GM23338 (cell line): Measurements from ENCODE around the gene EZR. TPM values are rescaled to one million over a fixed set of nuclear protein-coding genes. Genes with fewer than 3 reads are reported as not detected.
A peak's percentile ranks its signal among the peaks of the same experiment; 100 is the strongest.

ENCODE experiments used
- ATAC-seq: fragments of 200-7000 bp; cut with Tn5 transposase; 3 replicates; pipeline ENCODE4 v1.9.1; 2020
- DNase-seq: peaks from one replicate; pipeline ENCODE4 v3.0.0-alpha.2; 2015; ENCODE audit warnings: low spot score
- H2AFZ ChIP-seq: fragments of 200-600 bp; sonication (generic); 2 replicates; pipeline ENCODE4 v1.8.0; 2016; ENCODE audit warnings: antibody characterized with exemption, mild to moderate bottlenecking, moderate library complexity
- H3F3A ChIP-seq: fragments of 200-600 bp; sonication (generic); replicated peaks from 2 replicates; pipeline ENCODE4 v1.8.0; 2017; ENCODE audit warnings: antibody characterized with exemption, mixed run types, low read depth
- H3K27ac ChIP-seq: fragments of 200-600 bp; sonication (generic); 2 replicates; pipeline ENCODE4 v1.6.1; 2016; ENCODE audit warnings: low read depth
- H3K27me3 ChIP-seq: fragments of 200-600 bp; sonication (generic); 2 replicates; pipeline ENCODE4 v1.8.0; 2016; ENCODE audit warnings: mild to moderate bottlenecking, mixed run types, moderate library complexity; ENCODE audit not compliant: insufficient read depth
- H3K36me3 ChIP-seq: fragments of 200-600 bp; sonication (generic); 2 replicates; pipeline ENCODE4 v1.8.0; 2016; ENCODE audit warnings: mild to moderate bottlenecking; ENCODE audit not compliant: insufficient read depth
- H3K4me1 ChIP-seq: fragments of 200-600 bp; sonication (generic); 2 replicates; pipeline ENCODE4 v1.8.0; 2016; ENCODE audit warnings: mild to moderate bottlenecking, moderate library complexity; ENCODE audit not compliant: insufficient read depth
- H3K4me2 ChIP-seq: fragments of 200-600 bp; sonication (generic); 2 replicates; pipeline ENCODE4 v1.7.1; 2017; ENCODE audit warnings: mixed run types
- H3K4me3 ChIP-seq: fragments of 200-600 bp; sonication (generic); 2 replicates; pipeline ENCODE4 v1.6.1; 2016; ENCODE audit warnings: mixed run types
- H3K79me2 ChIP-seq: fragments of 200-600 bp; sonication (generic); replicated peaks from 2 replicates; pipeline ENCODE4 v1.8.0; 2017; ENCODE audit warnings: mild to moderate bottlenecking; ENCODE audit not compliant: insufficient read depth
- H3K9me2 ChIP-seq: fragments of 200-600 bp; sonication (generic); 2 replicates; pipeline ENCODE4 v1.8.0; 2017; ENCODE audit not compliant: insufficient read depth
- H4K20me1 ChIP-seq: fragments of 200-600 bp; sonication (generic); replicated peaks from 2 replicates; pipeline ENCODE4 v1.8.0; 2017; ENCODE audit warnings: mild to moderate bottlenecking; ENCODE audit not compliant: insufficient read depth
- H3K27ac Mint-ChIP-seq: 2 replicates; pipeline ENCODE4 v1.8.0; 2020; ENCODE audit warnings: inconsistent platforms, mild to moderate bottlenecking, moderate library complexity, mixed read lengths
- H3K27me3 Mint-ChIP-seq: 3 replicates; pipeline ENCODE4 v1.8.0; 2022; ENCODE audit warnings: low read depth, mild to moderate bottlenecking, moderate library complexity, mixed read lengths, inconsistent platforms; ENCODE audit not compliant: insufficient read depth, poor library complexity
- H3K36me3 Mint-ChIP-seq: 3 replicates; pipeline ENCODE4 v1.8.0; 2021; ENCODE audit warnings: low read depth, mild to moderate bottlenecking, inconsistent platforms, moderate library complexity, mixed read lengths
- H3K4me1 Mint-ChIP-seq: 3 replicates; pipeline ENCODE4 v1.8.0; 2020; ENCODE audit warnings: mild to moderate bottlenecking, inconsistent platforms, mixed read lengths
- H3K4me3 Mint-ChIP-seq: 3 replicates; pipeline ENCODE4 v1.8.0; 2021; ENCODE audit warnings: moderate library complexity, mild to moderate bottlenecking, inconsistent platforms, mixed read lengths
- H3K9me3 Mint-ChIP-seq: 3 replicates; pipeline ENCODE4 v1.8.0; 2020; ENCODE audit warnings: moderate library complexity, mild to moderate bottlenecking, inconsistent platforms, mixed read lengths
- CREB1 ChIP-seq: fragments of 250-450 bp; sonication (Bioruptor Pico); IDR thresholded peaks from 2 replicates; pipeline ENCODE4 v1.5.0; 2020; ENCODE audit warnings: low read depth, mild to moderate bottlenecking, moderate library complexity
- EZH2 ChIP-seq: fragments of 200-600 bp; sonication (generic); IDR thresholded peaks from one replicate; pipeline ENCODE4 v1.8.0; 2017; ENCODE audit warnings: antibody characterized with exemption, mild to moderate bottlenecking, low read depth; ENCODE audit not compliant: unreplicated experiment
- EZH2phosphoT487 ChIP-seq: fragments of 200-600 bp; sonication (generic); IDR thresholded peaks from one replicate; pipeline ENCODE4 v1.8.1; 2018; ENCODE audit warnings: antibody characterized with exemption; ENCODE audit not compliant: unreplicated experiment
- JUNB ChIP-seq: IDR thresholded peaks from one replicate; pipeline ENCODE4 v1.6.1; 2016; ENCODE audit warnings: antibody characterized with exemption; ENCODE audit not compliant: unreplicated experiment
- NANOG ChIP-seq: IDR thresholded peaks from 2 replicates; pipeline ENCODE4 v1.6.1; 2016; ENCODE audit warnings: antibody characterized with exemption, borderline replicate concordance
- POLR2AphosphoS5 ChIP-seq: IDR thresholded peaks from 2 replicates; pipeline ENCODE4 v1.6.1; 2016; ENCODE audit warnings: antibody characterized with exemption, low read depth
- STAT1 ChIP-seq: IDR thresholded peaks from one replicate; pipeline ENCODE4 v1.6.1; 2016; ENCODE audit warnings: antibody characterized with exemption; ENCODE audit not compliant: unreplicated experiment
- ZNF114 ChIP-seq: fragments of 250-450 bp; sonication (Bioruptor Pico); IDR thresholded peaks from 2 replicates; pipeline ENCODE4 v1.5.0; 2020; ENCODE audit warnings: mild to moderate bottlenecking, moderate library complexity
- ZNF331 ChIP-seq: fragments of 250-450 bp; sonication (Bioruptor Pico); IDR thresholded peaks from 2 replicates; pipeline ENCODE4 v1.5.0; 2020; ENCODE audit warnings: low read depth, mild to moderate bottlenecking, moderate library complexity
- polyA plus RNA-seq: library from polyadenylated mRNA; unstranded; fragments of >200 nt; fragmentation: Nextera tagmentation; extraction: Ambion mirVana; gene quantifications from 2 replicates; pipeline ENCODE4 v1.2.1, GENCODE V29; 2016
- total RNA-seq: library from RNA; depleted of rRNA; stranded (reverse); fragments of >200 nt; shearing (Covaris generic); gene quantifications from 2 replicates; pipeline ENCODE4 v1.2.3, GENCODE V29; 2014
- TF ChIP-seq, protein P1 (sequence below): IDR thresholded peaks from 2 replicates; pipeline ENCODE4 v1.6.1; 2016; ENCODE audit warnings: antibody characterized with exemption
- TF ChIP-seq, protein P2 (sequence below), 2 experiments: fragments of 200-600 bp in 1 of 2; sonication (generic) in 1 of 2; conservative IDR thresholded peaks; 2 replicates each; pipeline versions ENCODE4 v1.5.1 to v1.6.1; 2016 to 2017; ENCODE audit warnings: antibody characterized with exemption in 2 of 2, low read depth in 2 of 2, mild to moderate bottlenecking in 2 of 2, moderate library complexity in 1 of 2
- TF ChIP-seq, protein P3 (sequence below): IDR thresholded peaks from one replicate; pipeline ENCODE4 v1.6.1; 2018; ENCODE audit warnings: antibody characterized with exemption; ENCODE audit not compliant: unreplicated experiment

The EZR gene
- total and polyA plus RNA-seq, 2 experiments from 2014 or later: 199 to 208 TPM

DNA sequence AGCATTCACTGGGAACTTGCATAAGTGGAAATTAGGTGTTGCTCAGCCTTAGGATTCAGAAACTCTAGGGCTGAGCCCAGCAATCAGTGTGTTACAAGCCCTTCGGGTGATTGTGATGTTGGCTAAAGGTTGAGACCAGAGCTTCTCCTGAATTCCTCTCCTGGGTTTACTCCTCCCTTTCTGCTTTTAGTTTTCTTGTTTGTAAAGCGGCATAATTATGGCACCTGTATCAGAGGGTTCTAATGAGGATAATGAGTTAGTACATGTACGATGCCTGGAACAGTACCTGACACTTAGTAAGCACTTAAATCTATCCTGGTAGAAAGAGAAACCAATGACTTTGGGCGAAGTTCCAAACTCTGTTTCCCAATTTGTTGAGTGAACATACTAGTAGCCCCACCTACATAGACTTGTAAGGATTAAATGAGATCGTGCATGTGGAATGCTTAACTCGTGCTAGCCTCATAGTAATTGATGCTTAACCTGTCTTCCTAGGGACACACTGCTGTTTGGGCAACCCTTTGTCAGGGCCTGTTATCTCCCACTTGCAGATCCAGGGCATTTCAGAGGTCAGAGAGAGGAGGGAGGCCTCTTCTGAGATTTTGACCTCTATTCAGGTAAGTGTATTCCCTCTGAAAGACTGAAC lies 932 bp upstream of the EZR start:
- H3K9me2 ChIP-seq: peaks cover 7% of the 10 kb centered on the region; the same call in 1 of the 2 replicates
- no peak for ATAC-seq
- H2AFZ ChIP-seq: peak overlapping the region; percentile 23; the same call in 1 of the 2 replicates
- H3F3A ChIP-seq: peaks cover 17% of the 10 kb centered on the region
- Mint-ChIP-seq H3K4me1 (peaks cover 29% of the 10 kb centered on the region), H3K27ac (no peak overlapping the region), H3K4me3 (peak overlapping the region; percentile 63), H3K36me3 (peaks cover 40% of the 10 kb centered on the region), H3K27me3 (peaks cover 19% of the 10 kb centered on the region), H3K9me3 (peaks cover 8% of the 10 kb centered on the region)
- 0 out of 2 replicates have a peak overlapping the region, but pooled peaks have one; percentile 91 for H3K4me3 ChIP-seq
- peaks cover 26% of the 10 kb centered on the region for H4K20me1 ChIP-seq
- peaks cover under 1% of the 10 kb centered on the region; the same call in 1 of the 2 replicates for H3K36me3 ChIP-seq
- no peak overlapping the region for H3K4me2 ChIP-seq
- DNase-seq: no peak
- peaks cover 34% of the 10 kb centered on the region for H3K79me2 ChIP-seq
- peaks cover 29% of the 10 kb centered on the region for H3K4me1 ChIP-seq
- no peak for TF ChIP-seq POLR2AphosphoS5
- TF ChIP-seq NANOG: no peak
- TF ChIP-seq ZNF114: no peak
- TF ChIP-seq, protein P1, sequence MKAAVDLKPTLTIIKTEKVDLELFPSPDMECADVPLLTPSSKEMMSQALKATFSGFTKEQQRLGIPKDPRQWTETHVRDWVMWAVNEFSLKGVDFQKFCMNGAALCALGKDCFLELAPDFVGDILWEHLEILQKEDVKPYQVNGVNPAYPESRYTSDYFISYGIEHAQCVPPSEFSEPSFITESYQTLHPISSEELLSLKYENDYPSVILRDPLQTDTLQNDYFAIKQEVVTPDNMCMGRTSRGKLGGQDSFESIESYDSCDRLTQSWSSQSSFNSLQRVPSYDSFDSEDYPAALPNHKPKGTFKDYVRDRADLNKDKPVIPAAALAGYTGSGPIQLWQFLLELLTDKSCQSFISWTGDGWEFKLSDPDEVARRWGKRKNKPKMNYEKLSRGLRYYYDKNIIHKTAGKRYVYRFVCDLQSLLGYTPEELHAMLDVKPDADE: no peak
- peaks cover 11% of the 10 kb centered on the region for H3K27me3 ChIP-seq
- H3K27ac ChIP-seq: no peak overlapping the region

DNA sequence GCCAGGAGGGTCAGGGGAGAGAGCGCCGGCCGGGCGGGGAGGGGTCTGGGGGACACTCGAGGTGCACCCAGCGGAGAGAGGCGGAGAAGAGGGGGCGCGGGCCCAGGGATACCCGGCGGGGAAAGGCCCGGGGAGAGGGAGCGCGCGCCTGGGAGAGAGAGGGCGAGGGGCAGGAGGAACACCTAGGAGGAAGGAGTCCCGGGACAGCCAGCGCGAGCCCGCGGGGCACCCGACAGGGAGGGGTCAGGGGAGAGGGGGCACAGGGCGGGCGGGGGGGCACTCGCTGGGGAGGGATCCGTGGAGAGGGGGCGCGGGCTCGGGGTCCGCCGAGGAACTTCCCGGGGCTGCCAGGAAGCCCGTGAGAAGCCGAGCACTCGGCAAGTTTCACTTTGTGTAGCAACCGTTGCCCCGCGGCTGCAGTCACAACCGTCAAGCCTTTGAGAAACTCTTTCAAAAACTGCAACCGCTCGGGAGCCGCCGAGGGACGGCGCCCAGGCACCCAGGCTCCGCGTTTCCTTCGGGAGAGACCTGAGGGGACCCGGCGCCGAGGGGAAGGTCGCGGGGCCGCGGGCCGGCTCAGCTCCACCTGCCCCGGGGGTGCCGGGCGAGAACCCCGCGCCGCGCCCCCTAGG lies 471 bp downstream of the EZR start:
- peaks cover 24% of the 10 kb centered on the region for H3K27me3 Mint-ChIP-seq
- peak overlapping the region; percentile 73; the same call in 1 of the 2 replicates for H3K4me2 ChIP-seq
- peak overlapping the region; percentile 50; the same call in 1 of the 2 replicates for H3K27ac ChIP-seq
- peaks cover 40% of the 10 kb centered on the region for H3K4me1 ChIP-seq
- H3K36me3 ChIP-seq: peaks cover 5% of the 10 kb centered on the region; the same call in 1 of the 2 replicates
- peaks cover 8% of the 10 kb centered on the region for H3K9me3 Mint-ChIP-seq
- peak overlapping the region; percentile 98 for H3K4me3 Mint-ChIP-seq
- peak; percentile 37 for ATAC-seq
- H3F3A ChIP-seq: peaks cover 17% of the 10 kb centered on the region
- peaks cover 54% of the 10 kb centered on the region for H3K36me3 Mint-ChIP-seq
- H3K4me1 Mint-ChIP-seq: peaks cover 43% of the 10 kb centered on the region
- peaks cover 7% of the 10 kb centered on the region; the same call in 1 of the 2 replicates for H3K9me2 ChIP-seq
- peaks cover 40% of the 10 kb centered on the region for H4K20me1 ChIP-seq
- peak overlapping the region; percentile 91 for H3K4me3 ChIP-seq
- no peak overlapping the region for H3K27ac Mint-ChIP-seq
- peaks cover 11% of the 10 kb centered on the region for H3K27me3 ChIP-seq
- H3K79me2 ChIP-seq: peaks cover 48% of the 10 kb centered on the region
- H2AFZ ChIP-seq: no peak overlapping the region
- DNase-seq: peak; percentile 73
- TF ChIP-seq POLR2AphosphoS5 (no peak), ZNF114 (no peak), EZH2phosphoT487 (no peak), JUNB (no peak), CREB1 (CRISPR knock-in tag) (no peak), EZH2 (no peak), ZNF331 (no peak), STAT1 (no peak)
- TF ChIP-seq, protein P2, sequence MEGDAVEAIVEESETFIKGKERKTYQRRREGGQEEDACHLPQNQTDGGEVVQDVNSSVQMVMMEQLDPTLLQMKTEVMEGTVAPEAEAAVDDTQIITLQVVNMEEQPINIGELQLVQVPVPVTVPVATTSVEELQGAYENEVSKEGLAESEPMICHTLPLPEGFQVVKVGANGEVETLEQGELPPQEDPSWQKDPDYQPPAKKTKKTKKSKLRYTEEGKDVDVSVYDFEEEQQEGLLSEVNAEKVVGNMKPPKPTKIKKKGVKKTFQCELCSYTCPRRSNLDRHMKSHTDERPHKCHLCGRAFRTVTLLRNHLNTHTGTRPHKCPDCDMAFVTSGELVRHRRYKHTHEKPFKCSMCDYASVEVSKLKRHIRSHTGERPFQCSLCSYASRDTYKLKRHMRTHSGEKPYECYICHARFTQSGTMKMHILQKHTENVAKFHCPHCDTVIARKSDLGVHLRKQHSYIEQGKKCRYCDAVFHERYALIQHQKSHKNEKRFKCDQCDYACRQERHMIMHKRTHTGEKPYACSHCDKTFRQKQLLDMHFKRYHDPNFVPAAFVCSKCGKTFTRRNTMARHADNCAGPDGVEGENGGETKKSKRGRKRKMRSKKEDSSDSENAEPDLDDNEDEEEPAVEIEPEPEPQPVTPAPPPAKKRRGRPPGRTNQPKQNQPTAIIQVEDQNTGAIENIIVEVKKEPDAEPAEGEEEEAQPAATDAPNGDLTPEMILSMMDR (conservative IDR thresholded peaks at IDR 0.05; ENCODE audit: low read depth in 2 of 2): no peak
- TF ChIP-seq, protein P3, sequence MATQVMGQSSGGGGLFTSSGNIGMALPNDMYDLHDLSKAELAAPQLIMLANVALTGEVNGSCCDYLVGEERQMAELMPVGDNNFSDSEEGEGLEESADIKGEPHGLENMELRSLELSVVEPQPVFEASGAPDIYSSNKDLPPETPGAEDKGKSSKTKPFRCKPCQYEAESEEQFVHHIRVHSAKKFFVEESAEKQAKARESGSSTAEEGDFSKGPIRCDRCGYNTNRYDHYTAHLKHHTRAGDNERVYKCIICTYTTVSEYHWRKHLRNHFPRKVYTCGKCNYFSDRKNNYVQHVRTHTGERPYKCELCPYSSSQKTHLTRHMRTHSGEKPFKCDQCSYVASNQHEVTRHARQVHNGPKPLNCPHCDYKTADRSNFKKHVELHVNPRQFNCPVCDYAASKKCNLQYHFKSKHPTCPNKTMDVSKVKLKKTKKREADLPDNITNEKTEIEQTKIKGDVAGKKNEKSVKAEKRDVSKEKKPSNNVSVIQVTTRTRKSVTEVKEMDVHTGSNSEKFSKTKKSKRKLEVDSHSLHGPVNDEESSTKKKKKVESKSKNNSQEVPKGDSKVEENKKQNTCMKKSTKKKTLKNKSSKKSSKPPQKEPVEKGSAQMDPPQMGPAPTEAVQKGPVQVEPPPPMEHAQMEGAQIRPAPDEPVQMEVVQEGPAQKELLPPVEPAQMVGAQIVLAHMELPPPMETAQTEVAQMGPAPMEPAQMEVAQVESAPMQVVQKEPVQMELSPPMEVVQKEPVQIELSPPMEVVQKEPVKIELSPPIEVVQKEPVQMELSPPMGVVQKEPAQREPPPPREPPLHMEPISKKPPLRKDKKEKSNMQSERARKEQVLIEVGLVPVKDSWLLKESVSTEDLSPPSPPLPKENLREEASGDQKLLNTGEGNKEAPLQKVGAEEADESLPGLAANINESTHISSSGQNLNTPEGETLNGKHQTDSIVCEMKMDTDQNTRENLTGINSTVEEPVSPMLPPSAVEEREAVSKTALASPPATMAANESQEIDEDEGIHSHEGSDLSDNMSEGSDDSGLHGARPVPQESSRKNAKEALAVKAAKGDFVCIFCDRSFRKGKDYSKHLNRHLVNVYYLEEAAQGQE: no peak
- TF ChIP-seq, protein P1: no peak
